RWPE1 (cell line): ENCODE results near the gene NSUN4.

Source experiments
- CTCF ChIA-PET: fragments of 350-600 bp; sonication (Branson Sonifier 250); formaldehyde crosslinking; extraction: SDS; loops from one replicate; lab custom pipeline; 2021; lab: Yijun Ruan, JAX
- POLR2A ChIA-PET: fragments of 400-600 bp; formaldehyde crosslinking; extraction: SDS; loops from one replicate; lab custom pipeline; 2020; ENCODE audit warnings: antibody characterized with exemption; ENCODE audit not compliant: low non-redundant PET; lab: Yijun Ruan, JAX
- DNase-seq: peaks from one replicate; pipeline ENCODE4 v3.0.0; 2012; ENCODE audit warnings: low spot score
- H3K27ac ChIP-seq: fragments of 450-650 bp; 2 replicates; pipeline ENCODE4 v1.5.1; 2017
- TF ChIP-seq, protein P1 (sequence below): fragments of 450-650 bp; conservative IDR thresholded peaks from 2 replicates; pipeline ENCODE4 v1.5.1; 2017; ENCODE audit warnings: low read depth, mild to moderate bottlenecking

Gene NSUN4

DNA sequence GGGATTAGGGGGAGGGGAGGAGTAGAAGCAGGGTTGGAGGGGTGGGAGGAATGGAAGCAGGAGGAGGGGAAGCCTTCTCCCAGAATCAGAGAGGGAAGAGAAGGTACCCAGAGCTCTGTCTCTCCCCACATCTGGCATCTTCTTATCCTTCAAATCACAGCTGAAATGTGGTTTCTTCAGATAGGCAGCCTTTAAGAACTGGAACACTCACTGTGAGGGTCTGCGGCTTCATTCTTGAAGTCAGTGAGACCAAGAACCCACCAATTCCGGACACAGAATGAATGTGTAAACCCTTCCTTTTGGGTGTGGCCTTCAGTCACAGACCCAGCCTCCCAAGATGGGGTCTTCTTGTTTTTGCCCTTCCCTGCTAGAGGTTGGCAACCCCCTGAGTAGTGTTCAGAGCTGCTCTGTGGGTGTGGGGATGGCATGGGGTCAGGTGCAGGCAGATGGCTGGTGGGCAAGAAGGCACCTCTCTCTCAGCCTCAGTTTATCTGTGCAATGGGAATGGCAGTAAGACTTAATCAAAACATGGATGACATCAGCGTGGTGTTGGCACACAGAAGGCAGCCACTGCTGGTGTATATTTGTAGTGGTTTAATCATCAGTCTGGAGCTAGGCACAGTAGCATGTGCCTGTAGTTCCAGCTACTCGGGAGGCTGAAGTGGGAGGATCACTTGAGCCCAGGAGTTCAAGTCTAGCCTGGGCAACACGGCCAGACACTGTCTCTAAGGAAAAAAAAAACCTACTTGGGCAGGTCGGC is 60.7 kb downstream of the NSUN4 start:
- ChIA-PET CTCF (interaction anchor here (0.6 kb wide), 1 partner anchor 15 kb away, joined by 6 read pairs; no protein-coding TSS in a partner anchor), POLR2A (no interaction called here)
- DNase-seq = no peak

DNA sequence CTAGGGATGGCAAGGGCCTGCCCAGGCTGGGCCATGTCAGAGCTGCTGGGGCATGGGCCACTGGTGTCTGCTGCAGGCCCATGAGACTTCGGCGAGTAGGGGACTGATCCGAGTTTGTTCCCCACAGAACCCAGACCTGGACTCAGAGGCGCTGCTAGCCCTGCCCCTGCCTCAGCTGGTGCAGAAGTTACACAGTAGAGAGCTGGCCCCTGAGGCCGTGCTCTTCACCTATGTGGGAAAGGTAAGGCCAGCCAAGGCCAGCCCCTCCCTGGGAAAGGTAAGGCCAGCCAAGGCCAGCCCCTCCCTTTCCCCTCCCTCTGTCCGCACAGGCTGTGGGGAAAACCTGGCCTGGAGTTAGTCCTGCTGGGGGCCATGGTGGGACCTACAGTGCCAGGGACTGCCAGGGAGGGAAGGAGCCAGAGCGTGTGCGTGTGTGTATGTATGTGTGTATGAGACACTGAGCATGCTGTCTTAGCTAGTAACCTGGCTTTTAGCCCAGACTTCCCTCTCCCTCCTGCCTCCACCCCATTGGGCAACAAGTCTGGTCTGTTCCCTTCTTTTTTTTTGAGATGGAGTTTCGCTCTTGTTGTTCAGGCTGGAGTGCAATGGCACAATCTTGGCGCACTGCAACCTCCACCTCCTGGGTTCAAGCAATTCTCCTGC is 61.5 kb downstream of the NSUN4 start:
- H3K27ac ChIP-seq = peak overlapping the region; percentile 72
- ChIA-PET POLR2A (no interaction called here), CTCF (interaction anchor here (0.5 kb wide), 1 partner anchor 38 kb away, joined by 5 read pairs; no protein-coding TSS in a partner anchor)
- TF ChIP-seq, protein P1, sequence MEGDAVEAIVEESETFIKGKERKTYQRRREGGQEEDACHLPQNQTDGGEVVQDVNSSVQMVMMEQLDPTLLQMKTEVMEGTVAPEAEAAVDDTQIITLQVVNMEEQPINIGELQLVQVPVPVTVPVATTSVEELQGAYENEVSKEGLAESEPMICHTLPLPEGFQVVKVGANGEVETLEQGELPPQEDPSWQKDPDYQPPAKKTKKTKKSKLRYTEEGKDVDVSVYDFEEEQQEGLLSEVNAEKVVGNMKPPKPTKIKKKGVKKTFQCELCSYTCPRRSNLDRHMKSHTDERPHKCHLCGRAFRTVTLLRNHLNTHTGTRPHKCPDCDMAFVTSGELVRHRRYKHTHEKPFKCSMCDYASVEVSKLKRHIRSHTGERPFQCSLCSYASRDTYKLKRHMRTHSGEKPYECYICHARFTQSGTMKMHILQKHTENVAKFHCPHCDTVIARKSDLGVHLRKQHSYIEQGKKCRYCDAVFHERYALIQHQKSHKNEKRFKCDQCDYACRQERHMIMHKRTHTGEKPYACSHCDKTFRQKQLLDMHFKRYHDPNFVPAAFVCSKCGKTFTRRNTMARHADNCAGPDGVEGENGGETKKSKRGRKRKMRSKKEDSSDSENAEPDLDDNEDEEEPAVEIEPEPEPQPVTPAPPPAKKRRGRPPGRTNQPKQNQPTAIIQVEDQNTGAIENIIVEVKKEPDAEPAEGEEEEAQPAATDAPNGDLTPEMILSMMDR = no peak
- DNase-seq = peak; percentile 85

More for the DNA sequence above, 60.7 kb downstream of the NSUN4 start:
- TF ChIP-seq, protein P1 = no peak
- peak overlapping the region; percentile 72 for H3K27ac ChIP-seq

DNA sequence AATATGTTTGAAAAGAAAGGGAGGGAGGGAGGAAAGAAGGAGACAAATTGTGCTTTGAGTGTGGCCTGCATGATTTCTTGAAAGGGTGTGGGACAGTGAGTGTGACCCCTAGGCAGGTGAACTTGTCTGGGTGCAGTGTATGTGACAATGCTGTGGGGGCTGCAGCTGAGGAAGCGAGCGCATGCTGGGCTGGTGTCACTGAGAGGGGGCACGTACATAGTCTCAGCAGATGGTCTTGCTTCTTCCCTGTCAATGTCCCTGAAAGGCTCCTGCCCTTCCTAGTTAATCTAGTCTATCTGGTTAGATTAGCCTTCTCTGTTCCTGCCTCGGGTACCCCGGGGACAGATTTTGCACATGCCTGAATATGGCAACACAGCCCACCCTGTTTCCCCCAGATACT is 63.3 kb downstream of the NSUN4 start:
- no peak overlapping the region for H3K27ac ChIP-seq
- TF ChIP-seq, protein P1 = no peak
- POLR2A ChIA-PET = no interaction called here
- CTCF ChIA-PET = no interaction called here
- DNase-seq = no peak

DNA sequence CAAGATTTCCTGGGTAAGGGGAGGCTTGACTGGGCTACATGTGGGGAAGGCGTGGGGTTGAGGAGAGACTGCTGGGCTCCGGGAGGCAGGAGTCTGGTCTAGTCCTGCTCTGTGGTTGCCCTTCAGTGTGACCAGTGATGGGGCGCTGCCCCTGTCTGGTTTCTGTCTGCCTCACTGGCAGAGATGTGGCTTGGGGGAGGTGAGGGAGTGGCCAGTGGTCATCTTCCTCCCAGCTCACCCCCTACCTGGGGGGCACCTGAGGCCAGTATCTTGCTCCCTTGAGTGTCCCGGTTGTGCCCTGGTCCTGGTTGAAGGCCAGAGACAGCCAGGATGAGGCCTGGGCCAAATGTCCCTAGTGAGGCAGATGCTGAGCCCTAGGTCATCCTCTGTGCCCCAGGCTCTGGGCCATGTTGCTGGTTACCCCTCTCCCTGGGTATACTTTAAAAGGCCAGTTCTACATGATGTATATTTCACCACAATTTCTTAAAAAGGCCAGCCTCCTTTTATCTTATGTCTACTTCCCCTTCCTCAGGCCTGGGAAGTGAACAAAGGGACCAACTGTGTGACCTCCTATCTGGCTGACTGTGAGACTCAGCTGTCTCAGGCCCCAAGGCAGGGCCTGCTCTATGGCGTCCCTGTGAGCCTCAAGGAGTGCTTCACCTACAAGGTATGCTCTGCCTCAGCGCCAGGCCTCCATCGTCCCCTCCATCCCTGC is 64.0 kb downstream of the NSUN4 start:
- CTCF ChIA-PET = interaction anchor here (0.6 to 1.0 kb wide), 2 partner anchors 12 to 42 kb away, joined by 3 read pairs; no protein-coding TSS in a partner anchor
- POLR2A ChIA-PET = no interaction called here
- no peak for DNase-seq
- TF ChIP-seq, protein P1 = no peak
- H3K27ac ChIP-seq = no peak overlapping the region

DNA sequence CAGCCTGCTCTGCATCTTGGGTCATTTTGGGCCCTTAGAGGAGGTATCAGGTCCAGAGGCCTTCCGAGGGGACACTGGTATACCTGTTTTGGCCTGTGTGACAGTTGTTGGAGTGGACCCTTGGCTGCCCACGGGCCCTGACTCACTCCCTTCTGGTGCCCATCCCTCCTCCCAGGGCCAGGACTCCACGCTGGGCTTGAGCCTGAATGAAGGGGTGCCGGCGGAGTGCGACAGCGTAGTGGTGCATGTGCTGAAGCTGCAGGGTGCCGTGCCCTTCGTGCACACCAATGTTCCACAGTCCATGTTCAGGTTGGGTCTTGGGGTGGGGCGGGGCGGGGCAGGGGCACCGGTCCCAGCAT is 64.6 kb downstream of the NSUN4 start:
- no peak for DNase-seq
- POLR2A ChIA-PET = no interaction called here
- TF ChIP-seq, protein P1 = no peak
- CTCF ChIA-PET = interaction anchor here (0.6 to 1.0 kb wide), 4 partner anchors 9 to 319 kb away, joined by 3 to 7 read pairs (median 3); no protein-coding TSS in a partner anchor
- no peak overlapping the region for H3K27ac ChIP-seq

DNA sequence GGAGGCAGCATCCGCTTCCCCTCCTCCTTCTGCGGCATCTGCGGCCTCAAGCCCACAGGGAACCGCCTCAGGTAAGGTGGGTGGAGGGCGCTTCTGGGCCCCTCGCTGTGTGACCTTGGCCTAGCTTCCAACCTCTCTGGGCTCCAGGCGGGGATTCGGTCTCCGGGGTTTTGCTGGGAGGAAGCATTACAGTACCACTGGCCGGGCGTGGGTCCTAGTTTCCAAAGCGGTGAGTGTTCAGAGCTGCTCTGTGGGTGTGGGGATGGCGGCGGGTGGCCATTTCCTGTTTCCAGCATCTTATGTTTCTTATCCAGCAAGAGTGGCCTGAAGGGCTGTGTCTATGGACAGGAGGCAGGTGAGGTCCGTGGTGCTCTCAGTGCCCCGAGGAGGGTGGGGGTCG is 65.1 kb downstream of the NSUN4 start:
- CTCF ChIA-PET = interaction anchor here (0.6 to 1.0 kb wide), 3 partner anchors 8 to 319 kb away, joined by 3 to 7 read pairs (median 3); no protein-coding TSS in a partner anchor
- TF ChIP-seq, protein P1 = no peak
- POLR2A ChIA-PET = no interaction called here
- no peak for DNase-seq
- H3K27ac ChIP-seq = no peak overlapping the region
